ENCODE results near the gene C10orf62. TPM values are rescaled to one million over a fixed set of nuclear protein-coding genes. Genes with fewer than 3 reads are reported as not detected.

C10orf62 gene
- total and polyA plus RNA-seq, 2 of the 8 experiments (the other 6 are each of a cell fraction or from before 2014, with no cell fraction given) = 0.05 TPM; not detected in 1

GRCh38 chr10:97628228-97628627 lies 38.7 kb downstream of the C10orf62 start (continued):
- TF ChIP-seq SUZ12 (IDR thresholded peaks at IDR 0.05; ENCODE audit: low read length) (no peak), RXRA (IDR thresholded peaks at IDR 0.05; ENCODE audit: insufficient read depth, low read depth, low read length) (no peak), HDAC6 (IDR thresholded peaks at IDR 0.05; ENCODE audit: low read depth, low read length) (no peak), GTF2F1 (IDR thresholded peaks at IDR 0.05; ENCODE audit: borderline replicate concordance, low read depth, low read length) (no peak), TAF1 (IDR thresholded peaks at IDR 0.05; ENCODE audit: low read depth, low read length) (no peak), CHD2 (IDR thresholded peaks at IDR 0.05; ENCODE audit: low read length) (no peak), CHD1 (IDR thresholded peaks at IDR 0.05; ENCODE audit: low read depth, low read length) (no peak)
